GM18858 (cell line): ENCODE measurements around the gene GSK3A.

Experiments used
- ATAC-seq: cut with Tn5 transposase; IDR thresholded peaks from one replicate; pipeline ENCODE4 v1.9.1; 2021; ENCODE audit not compliant: unreplicated experiment

GSK3A gene

DNA sequence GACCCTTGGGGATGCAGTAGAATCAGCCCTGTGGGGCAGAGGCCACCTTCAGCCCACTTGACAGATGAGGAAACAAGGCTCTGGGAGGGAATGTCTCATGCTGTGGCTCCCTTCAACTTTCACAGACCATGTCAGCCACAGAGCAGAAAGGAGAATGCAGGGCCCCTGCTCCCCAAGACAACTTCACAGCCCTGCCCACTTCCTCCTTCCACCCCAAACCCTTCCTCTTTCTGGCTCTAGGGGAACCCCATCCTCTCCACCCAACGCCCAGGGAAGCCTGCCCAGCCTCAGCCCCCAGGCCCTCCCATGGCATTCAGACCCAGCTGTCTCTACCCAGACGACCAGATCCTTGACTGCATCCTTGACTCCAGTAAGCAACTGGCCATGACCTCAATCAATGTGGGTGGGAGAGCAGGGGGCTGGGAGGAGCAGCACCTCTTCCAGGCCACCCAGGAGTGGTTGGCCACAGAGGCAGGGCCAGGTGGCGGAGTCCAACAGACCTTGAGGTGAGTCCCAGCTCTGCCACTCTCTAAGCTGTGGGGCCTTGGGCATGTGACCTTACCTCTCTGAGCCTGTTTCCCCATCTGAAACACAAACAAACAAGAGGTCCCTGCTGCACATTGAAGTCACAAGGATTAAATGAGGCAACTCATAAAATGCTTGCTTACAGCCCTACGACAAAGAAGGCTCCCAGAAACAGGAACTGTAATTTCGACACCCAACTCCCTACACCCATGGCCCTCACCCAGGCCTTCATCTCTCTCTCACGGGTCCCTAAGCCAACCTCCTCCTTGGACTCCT, 40.7 kb downstream of the GSK3A start:
- no peak for ATAC-seq

DNA sequence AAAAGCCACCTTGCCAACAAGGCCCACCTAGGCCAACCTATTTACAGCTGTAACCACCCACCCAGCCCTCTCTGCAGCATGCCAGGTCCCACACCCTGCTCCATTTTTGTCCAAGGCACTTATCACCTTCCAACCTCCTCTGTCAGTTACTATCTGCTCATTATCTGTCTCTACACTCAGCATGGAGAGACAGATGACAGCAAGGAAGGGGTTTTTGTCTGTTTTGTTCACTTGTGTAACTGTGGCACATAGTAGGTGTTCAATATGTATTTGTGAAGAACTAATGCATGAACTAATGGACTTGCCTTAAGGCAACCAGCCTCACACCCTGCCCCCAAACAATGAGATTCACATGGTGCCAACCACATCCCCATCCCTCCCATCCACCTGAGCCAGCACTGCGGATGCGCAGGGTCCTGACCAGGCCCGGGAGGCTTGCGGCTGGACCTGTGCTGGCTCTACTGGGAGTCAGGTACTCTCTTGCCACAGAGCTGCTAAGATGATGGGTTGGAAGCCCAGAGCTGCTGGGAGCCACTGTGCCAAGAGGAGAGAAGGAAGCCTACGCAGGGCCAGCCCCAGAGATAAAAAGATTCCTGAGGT, 42.2 kb downstream of the GSK3A start:
- ATAC-seq, result no peak

DNA sequence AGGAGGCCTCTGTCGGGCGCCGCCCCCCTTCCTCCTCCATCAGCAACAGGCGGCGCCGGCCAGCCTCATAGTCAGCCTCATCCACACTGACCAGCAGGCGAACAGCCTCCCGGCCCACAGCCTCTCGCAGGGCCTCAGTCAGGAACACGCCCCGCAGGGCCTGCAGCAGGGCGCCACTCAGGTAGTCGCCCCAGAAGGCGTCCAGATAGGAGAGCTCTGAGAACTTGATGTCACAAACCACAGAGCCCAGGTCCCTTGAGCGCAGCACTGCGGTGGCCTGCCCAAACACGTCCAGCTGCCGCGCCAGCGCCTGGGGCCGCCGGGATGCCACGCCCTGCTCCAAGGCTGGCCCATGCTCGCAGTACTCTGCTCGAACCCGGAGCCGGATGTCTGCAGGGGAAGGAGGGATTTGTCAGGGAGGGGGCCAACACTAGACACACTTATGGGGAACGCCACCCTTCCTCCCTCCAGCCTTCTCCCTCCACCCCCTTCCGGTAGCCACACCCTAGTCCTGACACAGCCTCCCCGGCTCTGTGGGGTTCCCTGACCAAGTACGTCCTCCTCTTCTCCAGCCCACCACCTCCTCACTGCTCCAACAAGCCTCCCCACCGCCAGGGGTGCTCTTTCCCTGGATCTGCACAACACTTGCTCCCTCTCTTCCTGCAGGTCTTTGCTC, 42.8 kb downstream of the GSK3A start:
- ATAC-seq, result no peak

DNA sequence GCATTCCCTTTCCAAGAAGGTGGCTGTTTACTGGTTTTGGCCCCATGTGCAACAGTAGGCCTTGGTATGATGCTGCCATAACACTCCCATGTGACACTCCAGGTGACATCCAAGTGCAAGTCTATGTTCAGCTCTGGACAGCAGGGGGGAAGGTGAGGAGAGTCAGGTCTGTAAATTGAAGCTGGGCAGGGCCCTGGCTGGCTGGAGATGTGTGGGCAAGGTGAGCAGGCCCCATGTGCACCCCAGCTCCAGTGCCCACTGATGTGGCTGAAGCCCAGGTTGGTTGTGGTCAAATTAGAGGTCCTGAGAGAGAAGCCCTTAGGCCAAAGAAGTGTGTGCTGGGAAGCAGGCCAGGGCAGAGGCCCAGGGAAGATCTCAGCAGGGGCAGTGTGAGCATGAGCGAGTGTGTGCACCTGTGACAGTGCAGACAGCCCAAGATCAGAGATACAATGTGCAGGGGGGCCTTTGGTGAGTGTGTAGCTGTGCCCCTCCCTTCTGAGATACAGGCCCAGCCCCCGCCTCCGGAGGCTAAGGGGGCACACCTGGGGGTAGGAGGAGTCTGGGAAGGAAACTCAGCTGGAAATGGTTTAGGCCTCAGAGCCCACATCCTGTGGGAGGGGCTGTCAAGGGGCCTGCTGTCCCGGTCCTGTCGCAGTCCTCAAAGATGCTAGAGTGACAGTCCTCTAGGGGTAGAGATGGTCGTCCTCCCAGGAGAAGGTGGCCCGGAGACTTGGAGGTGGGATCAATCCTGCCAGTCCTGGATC, 43.5 kb downstream of the GSK3A start:
- ATAC-seq, result peak; percentile 38

DNA sequence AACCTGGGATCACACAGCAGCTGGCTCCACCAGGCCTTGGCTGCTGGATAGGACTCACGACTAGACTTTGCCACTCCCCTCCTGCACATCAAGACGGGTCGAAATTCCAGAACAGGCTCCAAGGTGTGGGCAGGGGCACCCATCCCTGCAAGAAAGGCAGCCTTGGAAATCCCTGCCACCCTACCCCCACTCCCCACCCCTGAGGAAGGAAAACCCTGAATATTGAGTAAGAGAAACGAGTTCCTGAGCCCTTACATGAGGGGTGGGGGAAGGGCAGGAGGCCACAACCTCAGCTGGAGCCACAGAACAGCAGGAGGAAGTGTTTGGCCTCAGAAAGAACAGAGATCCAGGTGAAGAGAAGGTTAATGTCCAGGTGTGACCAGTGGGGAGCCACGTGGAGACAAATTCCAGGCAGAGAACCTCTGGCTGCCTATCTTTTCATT, 45.0 kb downstream of the GSK3A start:
- no peak for ATAC-seq

DNA sequence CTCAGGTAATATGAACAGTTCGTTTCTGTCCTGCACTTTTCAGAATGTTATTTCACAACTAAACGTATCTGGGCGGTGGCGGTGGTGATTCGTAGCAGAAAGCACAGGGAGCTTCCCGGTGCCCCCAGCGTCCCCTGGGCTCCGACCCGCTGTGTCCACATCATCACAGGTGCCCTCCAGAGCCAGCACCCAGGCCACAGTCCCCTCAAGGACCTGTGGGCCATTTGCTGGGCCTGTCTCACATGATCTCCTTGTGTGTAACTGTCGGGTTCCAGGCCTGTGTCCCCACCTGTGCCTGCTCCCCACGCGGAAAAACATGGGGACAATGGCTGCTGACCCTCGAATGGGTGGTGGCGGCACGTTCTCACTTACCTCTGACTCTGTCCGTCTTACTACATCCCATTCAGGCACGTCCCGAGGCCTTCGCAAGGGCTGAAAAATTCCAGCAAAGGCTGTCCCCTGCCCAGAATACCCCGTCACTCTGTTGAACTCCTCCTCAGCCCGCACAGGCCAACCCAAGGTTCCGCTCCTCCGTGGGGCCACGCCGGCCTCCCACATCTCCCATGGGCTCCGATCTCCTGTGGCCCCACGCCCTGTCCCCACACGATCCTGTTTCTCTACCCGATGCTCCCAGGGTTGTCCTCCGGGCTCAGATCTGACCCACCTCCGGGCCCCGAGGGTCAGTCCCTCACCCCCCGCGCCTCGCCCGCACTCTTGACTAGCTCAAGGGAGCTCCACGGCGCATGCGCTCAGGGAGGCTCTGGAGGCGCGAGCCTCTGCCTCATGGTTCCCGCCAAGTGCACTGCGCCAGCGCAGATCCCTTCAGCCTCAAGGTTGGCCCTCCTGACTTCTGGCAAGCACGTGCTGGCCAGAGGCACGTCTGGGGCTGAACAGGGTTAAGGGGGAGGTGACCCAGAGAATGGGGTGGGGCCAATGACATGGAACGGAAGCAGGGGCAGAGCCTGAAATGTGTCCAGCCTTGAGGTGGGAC, 46.1 kb downstream of the GSK3A start:
- no peak for ATAC-seq

DNA sequence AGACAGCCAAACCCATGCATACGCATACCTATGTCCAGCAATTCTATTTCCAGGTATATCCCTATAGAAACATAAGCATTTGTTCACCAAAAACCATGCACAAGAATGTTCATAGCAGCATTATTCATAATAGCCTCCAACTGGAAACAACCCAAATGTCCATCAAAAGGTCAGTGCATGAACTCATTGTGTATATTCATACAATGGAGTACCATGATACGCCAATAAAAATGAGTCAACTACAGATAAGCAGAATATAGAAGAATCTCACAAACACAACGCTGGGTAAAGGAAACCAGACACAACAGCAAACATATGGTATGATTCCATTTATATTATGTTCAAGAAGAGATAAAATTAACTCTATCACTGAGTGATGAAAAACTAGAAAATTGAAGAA, 48.7 kb downstream of the GSK3A start:
- no peak for ATAC-seq

DNA sequence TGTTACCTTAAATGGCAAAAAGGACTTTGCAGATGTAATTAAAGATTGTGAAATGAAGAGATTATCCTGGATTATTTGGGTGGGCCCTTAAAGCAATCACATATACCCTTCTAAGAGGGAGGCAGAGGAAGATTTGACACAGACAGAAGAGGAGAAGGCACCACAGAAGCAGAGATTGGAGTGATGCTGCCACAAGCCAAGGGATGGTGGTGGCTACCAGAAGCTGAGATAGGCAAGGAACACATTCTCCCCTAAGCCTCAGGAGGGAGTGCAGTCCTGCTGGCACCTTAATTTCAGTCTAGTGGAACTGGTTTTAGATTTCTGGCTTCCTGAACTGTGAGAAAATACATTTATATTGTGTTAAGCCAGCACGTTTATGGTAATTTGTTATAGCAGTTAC, 49.1 kb downstream of the GSK3A start:
- no peak for ATAC-seq

DNA sequence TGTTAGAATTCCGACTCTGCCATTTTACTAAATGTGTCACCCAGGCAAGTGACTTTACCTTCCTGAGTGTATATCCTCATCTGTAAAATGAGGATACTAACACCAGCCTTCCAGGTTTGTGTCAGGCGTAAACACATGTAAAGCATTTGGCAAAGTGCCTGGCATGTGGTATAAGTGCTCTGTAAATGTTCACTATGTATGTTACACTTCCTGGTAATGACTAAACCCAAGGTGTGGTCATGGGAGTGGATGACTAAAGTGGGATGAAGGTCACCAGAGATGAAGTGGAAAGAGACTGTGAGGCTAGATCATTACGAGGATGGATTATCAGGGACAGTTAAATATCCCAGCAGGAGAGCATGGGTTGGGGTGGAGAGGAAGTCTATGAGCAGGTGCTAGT, 50.5 kb downstream of the GSK3A start:
- ATAC-seq, result no peak

DNA sequence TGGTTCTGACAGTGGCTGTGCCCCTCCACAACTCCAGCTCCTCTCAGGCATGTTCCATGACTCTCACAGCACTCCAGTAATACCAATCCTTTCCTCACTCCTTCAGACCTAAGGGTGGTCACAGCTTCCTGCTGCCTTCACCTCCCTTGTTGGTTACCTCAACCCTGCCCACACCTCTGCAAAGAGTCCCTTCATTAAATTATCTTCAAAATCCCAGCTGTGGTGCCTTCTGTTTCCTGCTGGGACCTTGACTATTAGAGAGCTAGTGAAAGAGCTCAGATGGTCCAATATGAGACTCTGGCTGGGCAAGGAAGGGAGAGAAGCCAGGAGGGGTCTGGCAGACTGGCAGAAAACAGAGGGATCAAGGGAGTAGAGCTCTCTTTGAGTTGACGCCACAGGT, 51.1 kb downstream of the GSK3A start:
- no peak for ATAC-seq

DNA sequence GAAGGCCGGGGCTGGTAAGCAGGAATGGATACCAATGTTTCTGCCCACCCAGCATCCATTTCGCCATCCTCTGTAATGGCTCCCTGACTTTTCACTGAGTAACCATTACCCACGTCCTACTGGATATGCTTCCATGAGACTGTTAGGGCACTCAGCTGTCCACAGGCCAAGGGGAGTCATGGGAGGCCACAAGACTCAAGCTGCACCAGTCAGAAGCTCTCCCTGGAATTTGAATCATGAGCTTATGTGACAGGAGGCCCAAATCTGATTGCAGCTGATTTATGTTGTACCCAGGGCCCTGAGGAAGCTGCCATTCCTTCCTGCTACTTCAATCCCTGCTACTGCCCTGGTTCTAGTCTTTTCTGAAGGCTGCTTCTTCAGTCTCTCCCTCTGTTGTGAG, 53.3 kb downstream of the GSK3A start:
- no peak for ATAC-seq

DNA sequence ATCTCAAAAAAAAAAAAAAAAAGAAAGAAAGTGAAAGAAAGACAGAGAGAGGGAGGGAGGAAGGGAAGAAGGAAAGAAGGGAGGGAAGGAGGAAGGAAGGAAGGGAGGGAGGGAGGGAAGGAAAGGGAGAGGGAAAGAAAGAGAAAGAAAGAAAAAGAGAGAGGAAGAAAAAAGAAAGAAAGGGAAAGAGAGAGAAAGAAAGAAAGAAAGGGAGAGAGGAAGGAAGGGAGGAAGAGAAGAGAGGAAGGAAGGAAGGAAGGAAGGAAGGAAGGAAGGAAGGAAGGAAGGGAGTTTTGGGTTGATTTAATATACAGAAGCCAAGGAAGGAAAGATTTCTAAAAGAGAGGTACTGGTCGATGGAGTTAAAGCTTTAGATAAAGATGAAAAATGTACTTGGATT, 53.7 kb downstream of the GSK3A start:
- ATAC-seq, result no peak

DNA sequence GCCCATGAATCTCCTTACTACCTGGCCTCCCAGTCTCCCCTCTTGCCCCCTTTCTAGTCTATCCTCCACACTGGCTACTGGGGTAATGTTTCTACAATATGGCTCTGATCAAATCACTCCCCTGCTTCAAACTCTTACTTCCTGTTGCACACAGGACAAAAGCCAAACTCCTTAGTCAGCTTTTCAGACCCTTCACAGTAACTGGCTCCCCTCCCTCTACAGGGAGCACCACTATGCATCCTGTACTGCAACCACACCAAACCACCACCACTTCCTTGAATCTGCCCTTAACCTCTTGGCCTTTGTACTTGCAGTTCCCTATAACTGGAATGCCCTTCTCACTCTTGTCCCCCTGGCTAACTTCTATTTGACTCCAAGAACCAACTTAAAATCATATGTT, 57.1 kb downstream of the GSK3A start:
- no peak for ATAC-seq

DNA sequence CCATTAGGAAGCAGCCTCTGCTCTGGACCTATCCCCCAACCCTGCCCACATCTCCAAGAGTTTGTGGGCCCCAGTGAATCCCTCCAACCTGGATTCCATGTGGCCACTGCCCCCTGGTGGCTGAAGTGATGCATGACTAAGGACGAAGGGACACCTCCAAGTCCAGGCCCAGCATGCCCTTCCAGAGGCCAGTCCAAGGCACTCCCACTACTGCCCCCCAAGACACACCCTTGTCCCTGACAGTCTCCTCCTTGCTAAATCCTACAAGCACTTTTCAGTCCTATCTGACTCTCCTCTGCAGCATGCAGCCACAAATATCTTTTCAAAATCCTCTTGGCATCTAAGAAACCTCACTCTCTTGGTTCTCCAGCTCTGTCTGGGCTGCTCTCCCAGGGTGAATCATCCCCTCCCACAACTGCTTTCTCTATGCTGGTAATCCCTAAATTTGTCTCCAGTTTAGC, 58.0 kb downstream of the GSK3A start:
- ATAC-seq, result no peak
